Gastroesophageal sphincter (tissue), 4 donors: ENCODE measurements around the gene SHPK. TPM values are rescaled to one million over a fixed set of nuclear protein-coding genes. Genes with fewer than 3 reads are reported as not detected.

Experiments used
- ATAC-seq: fragments of 150-250 bp; one replicate; pipeline ENCODE4 v1.9.1; 2016; ENCODE audit warnings: mild to moderate bottlenecking, moderate library complexity
- H3K27ac ChIP-seq, 4 donors: fragments of 200-600 bp; sonication (generic) in 3 of 4; 1 replicate in 3 of 4; 2 replicates in 1 of 4; pipeline ENCODE4 v1.5.1; 2016 to 2019
- H3K27me3 ChIP-seq: fragments of 200-600 bp; sonication (generic); one replicate; pipeline ENCODE4 v1.5.1; 2019
- H3K36me3 ChIP-seq, 2 donors: fragments of 200-600 bp; sonication (generic); one replicate each; pipeline ENCODE4 v1.5.1; 2019; ENCODE audit warnings: control low read depth in 1 of 2
- H3K4me1 ChIP-seq, 3 donors: fragments of 200-600 bp; sonication (generic); 1 replicate in 2 of 3; 2 replicates in 1 of 3; pipeline ENCODE4 v1.5.1; 2016 to 2019; ENCODE audit warnings: control low read depth in 2 of 3
- H3K4me3 ChIP-seq, 2 donors: fragments of 200-600 bp; sonication (generic); one replicate each; pipeline ENCODE4 v1.5.1; 2019; ENCODE audit warnings: mild to moderate bottlenecking in 1 of 2, moderate library complexity in 1 of 2
- H3K9me3 ChIP-seq, 3 donors: fragments of 200-600 bp; sonication (generic); one replicate each; pipeline ENCODE4 v1.5.1; 2017 to 2019; ENCODE audit warnings: control low read depth in 2 of 3
- CTCF ChIP-seq, 4 experiments: fragments of 200-600 bp in 2 of 4; fragments of 450-650 bp in 2 of 4; sonication (generic) in 1 of 4; IDR thresholded peaks; one replicate each; pipeline ENCODE4 v1.5.1; 2017 to 2019; ENCODE audit warnings: antibody characterized with exemption in 4 of 4, mild to moderate bottlenecking in 2 of 4, moderate library complexity in 2 of 4
- EP300 ChIP-seq: sonication (generic); formaldehyde crosslinking; IDR thresholded peaks from one replicate; pipeline ENCODE4 v1.6.1; 2017; ENCODE audit warnings: antibody characterized with exemption, mild to moderate bottlenecking
- POLR2A ChIP-seq, 2 donors: fragments of 450-650 bp; IDR thresholded peaks; one replicate each; pipeline ENCODE4 v1.6.1; 2017; ENCODE audit warnings: antibody characterized with exemption in 2 of 2, mild to moderate bottlenecking in 2 of 2, moderate library complexity in 1 of 2
- POLR2AphosphoS5 ChIP-seq: sonication (generic); formaldehyde crosslinking; IDR thresholded peaks from one replicate; pipeline ENCODE4 v1.6.1; 2017; ENCODE audit warnings: antibody characterized with exemption
- WGBS, 2 donors: methylation state at CpG; one replicate each; pipeline ENCODE4 v1.1.5; 2018; ENCODE audit warnings: low coverage in 1 of 2; 5-methylcytosine and 5-hydroxymethylcytosine counted together
- total RNA-seq, 4 donors: library from RNA; depleted of rRNA; stranded (reverse); fragments of >200 nt; gene quantifications; one replicate each; pipeline ENCODE4 v1.1.0, GENCODE V29; 2016

The SHPK gene
- total RNA-seq, 4 donors from 2014 or later: 5.9 to 11.1 (median 9.8) TPM

GRCh38 chr17:3641717-3642486 lies 5.9 kb upstream of the SHPK start:
- Histone ChIP-seq H3K27ac (no peak overlapping the region), H3K4me1 (peaks cover 0 to 17% (median 11%) of the 10 kb centered on the region in 3 donors), H3K27me3 (no peaks in the 10 kb centered on the region), H3K9me3 (no peaks in the 10 kb centered on the region), H3K36me3 (peaks cover 0 to 61% of the 10 kb centered on the region in 2 donors), H3K4me3 (no peak overlapping the region)
- ATAC-seq: peak; percentile 8
- WGBS, 2 donors: 76% methylated on average over 8 of the region's 19 CpGs; no CpG with 5 or more reads in 1 of the 2 donors
- TF ChIP-seq POLR2AphosphoS5 (no peak), EP300 (no peak), POLR2A (IDR thresholded peaks at IDR 0.05) (no peak)

GRCh38 chr17:3641014-3641413 lies 5.0 kb upstream of the SHPK start:
- H3K4me3 ChIP-seq: no peak overlapping the region
- H3K36me3 ChIP-seq: peaks cover 0 to 55% of the 10 kb centered on the region in 2 donors
- ATAC-seq: no peak
- TF ChIP-seq POLR2AphosphoS5 (no peak), EP300 (no peak), CTCF (IDR thresholded peaks at IDR 0.05) (no peak), POLR2A (IDR thresholded peaks at IDR 0.05) (no peak)
- H3K27ac ChIP-seq: no peak overlapping the region
- H3K27me3 ChIP-seq: no peaks in the 10 kb centered on the region
- no peaks in the 10 kb centered on the region for H3K9me3 ChIP-seq
- peaks cover 0 to 19% (median 11%) of the 10 kb centered on the region in 3 donors for H3K4me1 ChIP-seq
- WGBS, 2 donors: 77% methylated on average over 2 of the region's 3 CpGs; no CpG with 5 or more reads in 1 of the 2 donors

DNA sequence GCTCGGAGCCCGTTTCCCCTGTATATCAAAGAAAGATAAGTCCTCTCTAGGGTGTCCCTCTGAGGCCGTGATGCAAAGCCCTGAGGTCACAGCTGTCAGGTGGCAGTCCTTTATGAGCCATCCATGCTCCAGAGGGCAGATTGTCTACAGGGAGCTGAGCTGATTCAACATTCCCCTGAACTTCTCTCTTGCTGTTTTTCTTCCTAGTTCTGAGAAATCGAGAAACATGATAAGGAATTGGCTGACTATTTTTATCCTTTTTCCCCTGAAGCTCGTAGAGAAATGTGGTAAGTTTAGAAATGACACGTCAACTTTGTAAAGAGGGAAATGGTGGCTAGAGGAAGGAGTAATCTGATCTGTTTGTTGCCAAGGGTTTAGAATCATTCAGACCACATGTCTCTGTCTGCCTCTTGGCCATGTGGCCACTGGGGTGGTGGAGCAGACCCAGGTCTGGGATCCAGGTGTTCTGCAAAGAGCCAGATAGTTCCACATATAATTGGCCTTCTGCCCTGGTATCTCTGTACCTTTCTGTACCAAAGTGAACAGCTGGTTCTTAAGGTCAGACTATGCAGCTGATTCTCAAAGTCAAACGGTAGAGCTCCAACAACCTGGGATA lies 4.0 kb upstream of the SHPK start:
- Histone ChIP-seq H3K9me3 (no peaks in the 10 kb centered on the region), H3K27me3 (no peaks in the 10 kb centered on the region), H3K27ac (no peak overlapping the region), H3K4me3 (no peak overlapping the region), H3K36me3 (peaks cover 0 to 50% of the 10 kb centered on the region in 2 donors), H3K4me1 (peaks cover 0 to 24% (median 11%) of the 10 kb centered on the region in 3 donors)
- TF ChIP-seq CTCF (IDR thresholded peaks at IDR 0.05): no peak
- no peak for TF ChIP-seq EP300
- no peak for TF ChIP-seq POLR2A (IDR thresholded peaks at IDR 0.05)
- TF ChIP-seq POLR2AphosphoS5: no peak
- 65 to 87% methylated on average over 3 to 5 of the region's 7 CpGs for WGBS, 2 donors
- no peak for ATAC-seq

- peaks cover 0 to 30% of the 10 kb centered on the region in 2 donors for H3K36me3 ChIP-seq
- ATAC-seq: no peak
- peak overlapping the region; percentile 59 for H3K4me3 ChIP-seq
- H3K27ac ChIP-seq: peak overlapping the region; percentile 72 to 94 (median 92)
- TF ChIP-seq CTCF (IDR thresholded peaks at IDR 0.05): no peak
- TF ChIP-seq EP300: no peak
- TF ChIP-seq POLR2AphosphoS5: no peak
- TF ChIP-seq POLR2A (IDR thresholded peaks at IDR 0.05): no peak
- 0 to 8% methylated on average over 4 to 8 of the region's 31 CpGs for WGBS, 2 donors
- no peaks in the 10 kb centered on the region for H3K27me3 ChIP-seq
- no peaks in the 10 kb centered on the region for H3K9me3 ChIP-seq
- peaks cover 0 to 48% (median 19%) of the 10 kb centered on the region in 3 donors for H3K4me1 ChIP-seq
Observed at GRCh38 chr17:3636908-3637373, 891 bp upstream of the SHPK start.

GRCh38 chr17:3635474-3636153 lies 436 bp downstream of the SHPK start:
- ATAC-seq: no peak
- H3K4me3 ChIP-seq: peak overlapping the region; percentile 59
- WGBS, 2 donors: 0% methylated on average over 6 of the region's 38 CpGs; no CpG with 5 or more reads in 1 of the 2 donors
- no peaks in the 10 kb centered on the region for H3K9me3 ChIP-seq
- peaks cover 0 to 48% (median 19%) of the 10 kb centered on the region in 3 donors for H3K4me1 ChIP-seq
- peaks cover 0 to 34% of the 10 kb centered on the region in 2 donors for H3K36me3 ChIP-seq
- H3K27ac ChIP-seq: peak overlapping the region; percentile 0 to 94 (median 92)
- TF ChIP-seq EP300 (no peak), CTCF (IDR thresholded peaks at IDR 0.05) (peak in 1 of 4 experiments; percentile 10)
- H3K27me3 ChIP-seq: no peaks in the 10 kb centered on the region
